OCI-LY1 (cell line): Measurements from ENCODE around the gene KCNMA1.

Source experiments
- H2AFZ ChIP-seq: fragments of 200-600 bp; sonication (generic), shearing (Covaris generic); 2 replicates; pipeline ENCODE4 v1.6.0; 2014; ENCODE audit warnings: antibody characterized with exemption, mild to moderate bottlenecking, low read length
- H3F3A ChIP-seq: fragments of 200-600 bp; sonication (generic), shearing (Covaris generic); 2 replicates; pipeline ENCODE4 v1.6.0; 2014; ENCODE audit warnings: mild to moderate bottlenecking, antibody characterized with exemption, low read length, moderate library complexity; ENCODE audit not compliant: insufficient read depth
- H3K27ac ChIP-seq: fragments of 200-600 bp; sonication (generic); 2 replicates; pipeline ENCODE4 v1.5.1; 2014; ENCODE audit warnings: low read length, mixed run types, mild to moderate bottlenecking, low read depth; ENCODE audit not compliant: poor library complexity, severe bottlenecking
- H3K27me3 ChIP-seq: fragments of 200-600 bp; sonication (generic); 2 replicates; pipeline ENCODE4 v1.6.0; 2014; ENCODE audit warnings: antibody characterized with exemption, mild to moderate bottlenecking, low read length, moderate library complexity; ENCODE audit not compliant: insufficient read depth
- H3K36me3 ChIP-seq: fragments of 200-600 bp; sonication (generic); 2 replicates; pipeline ENCODE4 v1.6.1; 2014; ENCODE audit warnings: mild to moderate bottlenecking, antibody characterized with exemption, low read length, moderate library complexity, mixed read lengths; ENCODE audit not compliant: insufficient read depth
- H3K4me1 ChIP-seq: fragments of 200-600 bp; sonication (generic); 2 replicates; pipeline ENCODE4 v1.5.1; 2014; ENCODE audit warnings: mild to moderate bottlenecking, low read length, moderate library complexity; ENCODE audit not compliant: insufficient read depth, severe bottlenecking
- H3K4me2 ChIP-seq: fragments of 200-600 bp; sonication (generic), shearing (Covaris generic); 2 replicates; pipeline ENCODE4 v1.6.1; 2014; ENCODE audit warnings: low read length
- H3K4me3 ChIP-seq: fragments of 200-600 bp; sonication (generic); 2 replicates; pipeline ENCODE4 v1.5.1; 2014; ENCODE audit warnings: low read length, low read depth, mild to moderate bottlenecking, mixed read lengths; ENCODE audit not compliant: poor library complexity, severe bottlenecking
- H3K79me2 ChIP-seq: fragments of 200-600 bp; shearing (Covaris generic); 2 replicates; pipeline ENCODE4 v1.6.1; 2016; ENCODE audit warnings: mixed run types, low read length, mixed read lengths; ENCODE audit not compliant: insufficient read depth
- H3K9ac ChIP-seq: fragments of 200-600 bp; sonication (generic), shearing (Covaris generic); 2 replicates; pipeline ENCODE4 v1.6.1; 2014; ENCODE audit warnings: mild to moderate bottlenecking, low read length, mixed read lengths
- H3K9me2 ChIP-seq: fragments of 200-600 bp; sonication (generic), shearing (Covaris generic); 2 replicates; pipeline ENCODE4 v1.6.1; 2014; ENCODE audit warnings: low read depth, mild to moderate bottlenecking, low read length, mixed read lengths
- H3K9me3 ChIP-seq: fragments of 200-600 bp; shearing (Covaris generic); 2 replicates; pipeline ENCODE4 v1.6.1; 2014; ENCODE audit warnings: low read length, mixed read lengths
- H4K20me1 ChIP-seq: fragments of 200-600 bp; sonication (generic), shearing (Covaris generic); 2 replicates; pipeline ENCODE4 v1.6.0; 2016; ENCODE audit warnings: mild to moderate bottlenecking, low read length; ENCODE audit not compliant: insufficient read depth
- CTCF ChIP-seq: fragments of 200-600 bp; sonication (generic), shearing (Covaris generic); IDR thresholded peaks from 2 replicates; pipeline ENCODE4 v1.5.1; 2017; ENCODE audit warnings: mild to moderate bottlenecking, antibody characterized with exemption, low read length, moderate library complexity, mixed read lengths
- EZH2 ChIP-seq: fragments of 200-600 bp; sonication (generic), shearing (Covaris generic); IDR thresholded peaks from 2 replicates; pipeline ENCODE4 v1.8.0; 2017; ENCODE audit warnings: borderline replicate concordance, mixed run types, mild to moderate bottlenecking, antibody characterized with exemption, low read length, moderate library complexity, mixed read lengths

The KCNMA1 gene

GRCh38 chr10:77351386-77351785 is 286.2 kb downstream of the KCNMA1 start:
- H2AFZ ChIP-seq = no peak overlapping the region
- H3K4me3 ChIP-seq = no peak overlapping the region
- no peak overlapping the region for H3K9ac ChIP-seq
- no peaks in the 10 kb centered on the region for H3K79me2 ChIP-seq
- no peak for TF ChIP-seq CTCF
- no peak for TF ChIP-seq EZH2
- no peaks in the 10 kb centered on the region for H4K20me1 ChIP-seq
- H3K27ac ChIP-seq = no peak overlapping the region
- no peaks in the 10 kb centered on the region for H3K9me3 ChIP-seq
- no peaks in the 10 kb centered on the region for H3K4me1 ChIP-seq
- no peaks in the 10 kb centered on the region for H3F3A ChIP-seq
- no peaks in the 10 kb centered on the region for H3K27me3 ChIP-seq
- no peak overlapping the region for H3K4me2 ChIP-seq
- H3K9me2 ChIP-seq = no peaks in the 10 kb centered on the region
- H3K36me3 ChIP-seq = no peaks in the 10 kb centered on the region

DNA sequence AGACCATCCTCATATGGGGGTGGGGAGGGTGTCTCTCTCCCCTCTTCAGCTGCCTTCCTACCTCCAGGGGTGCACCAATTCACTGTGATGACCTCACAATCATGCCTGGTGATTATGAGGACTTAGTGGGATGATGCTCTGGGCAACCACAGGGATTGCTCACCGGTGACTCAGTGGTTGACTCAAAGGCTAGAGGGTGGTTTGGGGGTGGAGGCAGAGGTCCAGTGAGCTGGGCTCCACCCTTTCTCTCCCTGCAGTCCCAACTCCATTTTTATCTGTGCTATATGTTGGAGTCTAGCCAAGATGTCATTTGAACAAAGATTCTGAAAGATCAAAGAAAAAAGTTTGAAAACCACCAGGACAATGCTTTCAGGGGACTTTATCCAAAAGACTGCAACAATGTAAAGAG is 286.9 kb downstream of the KCNMA1 start:
- Histone ChIP-seq H3K9ac (no peak overlapping the region), H3K9me3 (no peaks in the 10 kb centered on the region), H3K4me3 (no peak overlapping the region), H3K79me2 (no peaks in the 10 kb centered on the region), H3K4me2 (no peak overlapping the region), H4K20me1 (no peaks in the 10 kb centered on the region), H3K9me2 (no peaks in the 10 kb centered on the region), H3F3A (no peaks in the 10 kb centered on the region), H3K27me3 (no peaks in the 10 kb centered on the region), H3K4me1 (no peaks in the 10 kb centered on the region), H3K36me3 (no peaks in the 10 kb centered on the region), H2AFZ (no peak overlapping the region), H3K27ac (no peak overlapping the region)
- TF ChIP-seq CTCF (no peak), EZH2 (no peak)

GRCh38 chr10:77350134-77350533 is 287.5 kb downstream of the KCNMA1 start:
- Histone ChIP-seq H3K27me3 (no peaks in the 10 kb centered on the region), H4K20me1 (no peaks in the 10 kb centered on the region), H3K27ac (no peak overlapping the region)

More at GRCh38 chr10:77350134-77350533, 287.5 kb downstream of the KCNMA1 start:
- no peak overlapping the region for H2AFZ ChIP-seq
- no peaks in the 10 kb centered on the region for H3K9me2 ChIP-seq
- H3K4me2 ChIP-seq = no peak overlapping the region
- H3K9me3 ChIP-seq = no peaks in the 10 kb centered on the region
- no peaks in the 10 kb centered on the region for H3F3A ChIP-seq
- no peak overlapping the region for H3K9ac ChIP-seq
- no peaks in the 10 kb centered on the region for H3K79me2 ChIP-seq
- H3K4me1 ChIP-seq = no peaks in the 10 kb centered on the region
- TF ChIP-seq EZH2 (no peak), CTCF (no peak)
- H3K36me3 ChIP-seq = no peaks in the 10 kb centered on the region
- no peak overlapping the region for H3K4me3 ChIP-seq
